ENCODE data around the gene ASPSCR1.

The ASPSCR1 gene

GRCh38 chr17:82016061-82016874 is 38.8 kb downstream of the ASPSCR1 start:
- Mint-ChIP-seq H3K4me1 (peaks cover 10% of the 10 kb centered on the region), H3K9me3 (no peaks in the 10 kb centered on the region), H3K4me3 (no peak overlapping the region), H3K36me3 (peaks cover 11% of the 10 kb centered on the region), H3K27ac (no peak overlapping the region)
- no peak for ATAC-seq
- no peak for DNase-seq (ENCODE audit: low spot score in 2 of 2)

DNA sequence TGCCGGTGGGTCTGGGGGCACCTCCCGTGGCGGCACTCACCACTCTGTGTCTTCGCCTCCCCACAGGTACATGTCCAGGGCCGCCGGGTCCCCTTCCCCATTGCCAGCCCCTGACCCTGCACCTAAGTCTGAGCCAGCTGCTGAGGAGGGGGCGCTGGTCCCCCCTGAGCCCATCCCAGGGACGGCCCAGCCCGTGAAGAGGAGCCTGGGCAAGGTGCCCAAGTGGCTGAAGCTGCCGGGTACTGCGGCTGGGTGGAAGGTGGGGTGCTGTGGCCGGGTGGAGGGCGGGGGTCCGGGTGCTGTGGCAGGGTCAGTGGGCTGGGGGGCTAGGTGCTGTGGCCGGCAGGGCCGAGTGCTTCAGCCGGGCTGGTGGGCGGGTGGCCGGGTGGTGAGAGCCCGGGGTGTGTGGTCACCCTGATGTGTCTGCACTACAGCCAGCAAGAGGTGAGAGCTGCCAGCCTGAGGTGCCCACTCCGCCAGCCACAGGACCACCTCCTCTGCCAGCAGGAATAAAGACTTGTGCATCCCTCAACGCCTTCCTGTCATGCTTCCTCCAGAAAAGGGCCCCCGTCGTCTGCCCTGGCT is 39.5 kb downstream of the ASPSCR1 start:
- no peak overlapping the region for H3K4me3 Mint-ChIP-seq
- DNase-seq (ENCODE audit: low spot score in 2 of 2) = no peak
- H3K27ac Mint-ChIP-seq = no peak overlapping the region
- H3K4me1 Mint-ChIP-seq = peaks cover 17% of the 10 kb centered on the region
- no peaks in the 10 kb centered on the region for H3K9me3 Mint-ChIP-seq
- ATAC-seq = no peak
- H3K36me3 Mint-ChIP-seq = peaks cover 11% of the 10 kb centered on the region

DNA sequence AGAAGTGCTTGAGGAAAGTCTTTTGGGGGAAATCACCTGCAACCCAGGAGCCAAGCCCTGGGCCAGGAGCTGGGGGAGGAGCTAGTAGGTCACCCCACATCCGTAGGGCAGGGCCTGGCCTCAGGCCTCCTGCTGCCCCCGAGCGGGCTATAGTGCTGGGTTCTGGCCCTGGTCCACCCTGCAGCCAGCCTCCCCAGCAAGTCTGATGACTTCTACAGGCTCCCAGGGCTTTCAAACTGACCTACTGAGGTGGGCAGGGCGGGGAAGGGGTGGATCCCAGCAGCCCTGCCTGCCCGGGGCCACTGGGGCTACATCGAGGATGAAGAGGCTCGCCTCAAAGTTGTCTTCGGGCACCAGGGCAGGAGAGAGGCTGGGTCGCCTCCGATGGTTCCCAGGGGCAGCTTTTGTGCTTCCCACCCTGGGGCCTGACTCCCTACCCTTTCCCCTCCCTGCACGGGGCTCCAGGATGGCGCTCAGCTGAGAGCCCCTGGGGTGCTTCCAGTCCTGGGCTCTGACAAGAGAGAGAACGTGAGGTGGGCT is 40.3 kb downstream of the ASPSCR1 start:
- DNase-seq (ENCODE audit: low spot score in 2 of 2) (no peak), ATAC-seq (no peak)
- H3K27ac Mint-ChIP-seq = no peak overlapping the region
- peaks cover 19% of the 10 kb centered on the region for H3K4me1 Mint-ChIP-seq
- peaks cover 13% of the 10 kb centered on the region for H3K36me3 Mint-ChIP-seq
- H3K9me3 Mint-ChIP-seq = no peaks in the 10 kb centered on the region
- no peak overlapping the region for H3K4me3 Mint-ChIP-seq

GRCh38 chr17:82018152-82018988 is 40.9 kb downstream of the ASPSCR1 start:
- ATAC-seq = no peak
- no peak for DNase-seq (ENCODE audit: low spot score in 2 of 2)
- no peaks in the 10 kb centered on the region for H3K9me3 Mint-ChIP-seq
- peaks cover 19% of the 10 kb centered on the region for H3K4me1 Mint-ChIP-seq
- H3K36me3 Mint-ChIP-seq = peaks cover 18% of the 10 kb centered on the region
- H3K4me3 Mint-ChIP-seq = no peak overlapping the region
- no peak overlapping the region for H3K27ac Mint-ChIP-seq

- no peak for ATAC-seq
- Mint-ChIP-seq H3K4me3 (no peak overlapping the region), H3K27ac (no peak overlapping the region), H3K4me1 (peaks cover 24% of the 10 kb centered on the region), H3K9me3 (no peaks in the 10 kb centered on the region), H3K36me3 (peaks cover 18% of the 10 kb centered on the region)
- DNase-seq (ENCODE audit: low spot score in 2 of 2) = no peak
Observed at GRCh38 chr17:82018989-82019689, 41.7 kb downstream of the ASPSCR1 start.

- DNase-seq (ENCODE audit: low spot score in 2 of 2) (peak; percentile 69 to 87), ATAC-seq (no peak)
- Mint-ChIP-seq H3K36me3 (peaks cover 18% of the 10 kb centered on the region), H3K27ac (no peak overlapping the region), H3K9me3 (no peaks in the 10 kb centered on the region), H3K4me3 (peak overlapping the region; percentile 79), H3K4me1 (peaks cover 26% of the 10 kb centered on the region)
Observed at GRCh38 chr17:82019690-82020571, 42.5 kb downstream of the ASPSCR1 start.

GRCh38 chr17:82020572-82021106 is 43.2 kb downstream of the ASPSCR1 start:
- peaks cover 26% of the 10 kb centered on the region for H3K4me1 Mint-ChIP-seq
- ATAC-seq (no peak), DNase-seq (ENCODE audit: low spot score in 2 of 2) (no peak)
- H3K4me3 Mint-ChIP-seq = peak overlapping the region; percentile 79
- H3K9me3 Mint-ChIP-seq = no peaks in the 10 kb centered on the region
- H3K27ac Mint-ChIP-seq = no peak overlapping the region
- peaks cover 18% of the 10 kb centered on the region for H3K36me3 Mint-ChIP-seq

GRCh38 chr17:82021107-82021899 is 43.9 kb downstream of the ASPSCR1 start:
- Mint-ChIP-seq H3K36me3 (peaks cover 18% of the 10 kb centered on the region), H3K9me3 (no peaks in the 10 kb centered on the region), H3K27ac (peak overlapping the region; percentile 68), H3K4me3 (peak overlapping the region; percentile 79), H3K4me1 (peaks cover 26% of the 10 kb centered on the region)
- ATAC-seq (no peak), DNase-seq (ENCODE audit: low spot score in 2 of 2) (peak in 1 of 2 donors; percentile 75)

- Mint-ChIP-seq H3K36me3 (peaks cover 18% of the 10 kb centered on the region), H3K27ac (peak overlapping the region; percentile 68), H3K4me3 (peak overlapping the region; percentile 79), H3K9me3 (no peaks in the 10 kb centered on the region), H3K4me1 (peaks cover 26% of the 10 kb centered on the region)
- DNase-seq (ENCODE audit: low spot score in 2 of 2) = no peak
- ATAC-seq = no peak
Observed at GRCh38 chr17:82021900-82022309, 44.5 kb downstream of the ASPSCR1 start.

DNA sequence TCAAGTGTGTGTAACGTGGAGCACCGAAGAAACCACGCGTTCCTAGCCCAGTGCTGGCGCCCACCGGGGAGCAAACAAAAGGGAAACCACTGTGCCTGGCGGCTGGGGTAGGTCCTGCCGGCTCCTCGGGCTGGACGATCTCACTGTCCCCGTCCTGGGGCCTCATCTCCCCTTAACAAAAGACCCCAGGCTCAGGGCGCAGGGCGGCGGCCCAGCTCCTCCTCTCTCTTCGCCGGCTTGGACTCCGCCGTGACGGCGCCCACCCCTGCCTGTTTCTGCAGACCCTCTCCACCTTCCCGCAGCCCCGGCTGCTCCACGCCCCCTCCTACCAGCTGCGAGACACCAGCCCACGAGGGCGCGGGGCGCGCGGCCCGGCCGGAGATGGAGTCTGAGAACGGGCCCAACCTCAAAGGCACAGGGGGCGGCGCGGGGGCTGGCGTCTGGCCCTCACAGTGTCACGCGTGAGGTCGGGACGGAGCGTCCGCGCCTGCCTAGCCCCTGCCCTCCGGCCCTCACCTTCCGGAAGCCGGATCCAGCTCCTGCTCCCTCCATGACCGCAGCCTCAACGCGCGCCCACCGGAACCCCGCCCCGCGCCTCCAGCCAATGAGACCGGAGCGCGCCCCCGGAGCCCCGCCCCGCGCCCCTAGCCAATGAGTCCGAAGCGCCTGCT is 45.0 kb downstream of the ASPSCR1 start, which contains the start of gene CENPX:
TSS of gene CENPX (minus strand) at position 569 of the 671 bp plus-strand sequence. CDS start at position 552, 17 bp downstream.
- peak within 1 kb of the TSS; percentile 79 for H3K4me3 Mint-ChIP-seq
- H3K4me1 Mint-ChIP-seq = peaks cover 32% of the 10 kb centered on the region
- peak in 1 of 2 donors; percentile 66 for DNase-seq (ENCODE audit: low spot score in 2 of 2)
- peak; percentile 17 for ATAC-seq
- peak within 1 kb of the TSS; percentile 68 for H3K27ac Mint-ChIP-seq
- H3K9me3 Mint-ChIP-seq = no peaks in the 10 kb centered on the region
- peaks cover 20% of the 10 kb centered on the region for H3K36me3 Mint-ChIP-seq

- no peaks in the 10 kb centered on the region for H3K9me3 Mint-ChIP-seq
- ATAC-seq (peak; percentile 95), DNase-seq (ENCODE audit: low spot score in 2 of 2) (peak; percentile 96 to 99)
- peaks cover 35% of the 10 kb centered on the region for H3K4me1 Mint-ChIP-seq
- H3K36me3 Mint-ChIP-seq = peaks cover 23% of the 10 kb centered on the region
- H3K4me3 Mint-ChIP-seq = peak within 1 kb of the TSS; percentile 79
- peak within 1 kb of the TSS; percentile 68 for H3K27ac Mint-ChIP-seq
Observed at GRCh38 chr17:82022981-82023446, 45.6 kb downstream of the ASPSCR1 start, which contains the start of gene LRRC45. TSS of gene LRRC45 (plus strand) at chr17:82023305. CDS start at chr17:82023644, 339 bp downstream.

DNA sequence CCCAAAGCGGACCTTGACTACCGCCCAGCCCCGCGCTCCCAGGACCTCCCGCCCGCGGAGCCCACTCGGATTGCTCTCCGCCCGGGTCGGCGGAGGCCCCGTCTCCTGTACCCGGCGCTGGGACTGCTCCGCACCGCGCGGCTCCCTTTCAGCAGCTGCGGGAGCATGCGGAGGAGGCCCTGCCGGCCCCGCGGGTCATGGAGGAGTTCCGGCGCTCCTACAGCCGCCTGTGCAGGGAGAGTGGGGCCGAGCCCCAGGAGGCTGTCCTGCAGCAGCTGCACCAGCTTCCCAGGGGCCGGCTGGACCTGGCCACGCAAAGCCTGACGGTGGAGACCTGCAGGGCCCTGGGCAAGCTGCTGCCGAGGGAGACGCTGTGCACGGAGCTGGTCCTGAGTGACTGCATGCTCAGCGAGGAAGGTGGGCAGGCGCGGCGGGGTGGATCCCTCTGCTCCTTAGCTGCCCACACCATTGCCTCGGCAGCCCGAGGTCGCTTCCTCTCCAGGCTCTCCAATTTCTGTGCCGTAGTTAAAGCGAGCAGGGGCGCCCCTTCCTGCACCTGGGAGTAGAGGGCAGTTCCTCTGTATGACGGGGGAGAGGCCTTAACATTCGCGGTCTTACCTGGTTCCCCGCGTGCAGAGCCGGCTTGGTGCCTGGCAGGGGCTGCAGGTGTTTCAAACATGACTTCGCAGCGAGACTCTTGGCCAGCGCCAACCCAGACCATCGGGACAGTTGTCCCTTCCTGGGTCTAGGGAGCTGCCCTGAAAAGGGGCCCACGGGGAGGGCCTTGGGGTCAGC is 46.2 kb downstream of the ASPSCR1 start:
- peak overlapping the region; percentile 79 for H3K4me3 Mint-ChIP-seq

More for the DNA sequence above, 46.2 kb downstream of the ASPSCR1 start:
- ATAC-seq (peak; percentile 1), DNase-seq (ENCODE audit: low spot score in 2 of 2) (peak in 1 of 2 donors; percentile 72)
- Mint-ChIP-seq H3K36me3 (peaks cover 24% of the 10 kb centered on the region), H3K27ac (peak overlapping the region; percentile 68), H3K9me3 (no peaks in the 10 kb centered on the region), H3K4me1 (peaks cover 35% of the 10 kb centered on the region)

All from stimulated activated effector memory CD8-positive, alpha-beta T cell treated with anti-CD3 and anti-CD28 coated beads, Interleukin-12 subunit alpha, Interleukin-12 subunit beta, amount 100 ng/mL, for 72 hours (primary cell).